ENCODE results near the gene SEPTIN2.

DNA sequence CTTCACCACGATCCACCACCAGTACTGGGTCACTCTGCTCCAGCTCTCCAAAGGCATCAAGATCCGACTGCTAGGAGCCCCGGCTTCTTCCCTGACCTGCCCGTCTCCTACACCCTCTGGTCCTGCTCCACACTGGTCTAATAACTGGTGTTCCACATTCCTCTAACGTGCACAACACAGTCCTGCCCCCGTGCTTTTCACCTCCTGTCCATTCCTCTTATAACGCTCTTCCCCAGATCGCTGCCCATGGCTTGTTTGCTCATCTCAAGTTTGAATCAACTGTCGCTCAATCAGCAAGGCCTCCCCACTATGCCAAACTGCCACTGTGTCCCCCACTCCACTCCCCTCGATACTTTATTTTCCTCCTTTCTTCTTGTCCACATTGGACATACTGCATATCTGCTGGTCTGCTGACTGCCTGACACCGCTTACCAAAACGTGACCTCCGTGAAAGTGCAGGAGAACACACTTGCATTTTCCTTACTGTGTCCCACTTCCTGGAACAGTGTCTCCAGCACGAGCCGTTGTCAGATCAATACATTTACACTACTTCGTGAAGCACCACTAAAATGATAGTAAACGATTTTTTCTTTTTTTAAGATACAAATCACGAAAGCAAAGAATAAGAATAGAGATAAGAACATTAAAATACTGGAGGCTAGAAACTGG lies 6.8 kb upstream of the SEPTIN2 start:
- TF ChIP-seq ZNF8 (CRISPR knock-in tag; IDR thresholded peaks at IDR 0.05) (no peak), RARB (CRISPR knock-in tag; IDR thresholded peaks at IDR 0.05) (no peak), ISL1 (CRISPR knock-in tag; IDR thresholded peaks at IDR 0.05) (no peak)
- TF ChIP-seq, protein P1, sequence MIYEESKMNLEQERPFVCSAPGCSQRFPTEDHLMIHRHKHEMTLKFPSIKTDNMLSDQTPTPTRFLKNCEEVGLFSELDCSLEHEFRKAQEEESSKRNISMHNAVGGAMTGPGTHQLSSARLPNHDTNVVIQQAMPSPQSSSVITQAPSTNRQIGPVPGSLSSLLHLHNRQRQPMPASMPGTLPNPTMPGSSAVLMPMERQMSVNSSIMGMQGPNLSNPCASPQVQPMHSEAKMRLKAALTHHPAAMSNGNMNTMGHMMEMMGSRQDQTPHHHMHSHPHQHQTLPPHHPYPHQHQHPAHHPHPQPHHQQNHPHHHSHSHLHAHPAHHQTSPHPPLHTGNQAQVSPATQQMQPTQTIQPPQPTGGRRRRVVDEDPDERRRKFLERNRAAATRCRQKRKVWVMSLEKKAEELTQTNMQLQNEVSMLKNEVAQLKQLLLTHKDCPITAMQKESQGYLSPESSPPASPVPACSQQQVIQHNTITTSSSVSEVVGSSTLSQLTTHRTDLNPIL (CRISPR knock-in tag; IDR thresholded peaks at IDR 0.05; ENCODE audit: low read depth) = no peak
- TF ChIP-seq, protein P2, sequence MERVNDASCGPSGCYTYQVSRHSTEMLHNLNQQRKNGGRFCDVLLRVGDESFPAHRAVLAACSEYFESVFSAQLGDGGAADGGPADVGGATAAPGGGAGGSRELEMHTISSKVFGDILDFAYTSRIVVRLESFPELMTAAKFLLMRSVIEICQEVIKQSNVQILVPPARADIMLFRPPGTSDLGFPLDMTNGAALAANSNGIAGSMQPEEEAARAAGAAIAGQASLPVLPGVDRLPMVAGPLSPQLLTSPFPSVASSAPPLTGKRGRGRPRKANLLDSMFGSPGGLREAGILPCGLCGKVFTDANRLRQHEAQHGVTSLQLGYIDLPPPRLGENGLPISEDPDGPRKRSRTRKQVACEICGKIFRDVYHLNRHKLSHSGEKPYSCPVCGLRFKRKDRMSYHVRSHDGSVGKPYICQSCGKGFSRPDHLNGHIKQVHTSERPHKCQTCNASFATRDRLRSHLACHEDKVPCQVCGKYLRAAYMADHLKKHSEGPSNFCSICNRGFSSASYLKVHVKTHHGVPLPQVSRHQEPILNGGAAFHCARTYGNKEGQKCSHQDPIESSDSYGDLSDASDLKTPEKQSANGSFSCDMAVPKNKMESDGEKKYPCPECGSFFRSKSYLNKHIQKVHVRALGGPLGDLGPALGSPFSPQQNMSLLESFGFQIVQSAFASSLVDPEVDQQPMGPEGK (CRISPR knock-in tag; IDR thresholded peaks at IDR 0.05; ENCODE audit: borderline replicate concordance) = no peak
